IMR-90 (cell line): Measurements from ENCODE around the gene TMPRSS6.

ENCODE experiments used
- CEBPB ChIP-seq: IDR thresholded peaks from 2 replicates; pipeline ENCODE4 v1.6.1; 2012; ENCODE audit warnings: low read depth, low read length, improper control_type of control experiment
- RAD21 ChIP-seq: IDR thresholded peaks from 2 replicates; pipeline ENCODE4 v1.6.1; 2012; ENCODE audit warnings: low read length, improper control_type of control experiment
- RCOR1 ChIP-seq: IDR thresholded peaks from 2 replicates; pipeline ENCODE4 v1.6.1; 2012; ENCODE audit warnings: mild to moderate bottlenecking, low read length, improper control_type of control experiment; ENCODE audit not compliant: insufficient replicate concordance
- SMC3 ChIP-seq: fragments of 150-350 bp; IDR thresholded peaks from 2 replicates; pipeline ENCODE4 v1.6.1; 2016; ENCODE audit warnings: low read depth, mild to moderate bottlenecking, antibody characterized with exemption, low read length, moderate library complexity
- TF ChIP-seq, protein P1 (sequence below): conservative IDR thresholded peaks from 2 replicates; pipeline ENCODE4 v1.5.1; 2012; ENCODE audit warnings: mild to moderate bottlenecking, low read depth, low read length, improper control_type of control experiment

- TF ChIP-seq, protein P1, sequence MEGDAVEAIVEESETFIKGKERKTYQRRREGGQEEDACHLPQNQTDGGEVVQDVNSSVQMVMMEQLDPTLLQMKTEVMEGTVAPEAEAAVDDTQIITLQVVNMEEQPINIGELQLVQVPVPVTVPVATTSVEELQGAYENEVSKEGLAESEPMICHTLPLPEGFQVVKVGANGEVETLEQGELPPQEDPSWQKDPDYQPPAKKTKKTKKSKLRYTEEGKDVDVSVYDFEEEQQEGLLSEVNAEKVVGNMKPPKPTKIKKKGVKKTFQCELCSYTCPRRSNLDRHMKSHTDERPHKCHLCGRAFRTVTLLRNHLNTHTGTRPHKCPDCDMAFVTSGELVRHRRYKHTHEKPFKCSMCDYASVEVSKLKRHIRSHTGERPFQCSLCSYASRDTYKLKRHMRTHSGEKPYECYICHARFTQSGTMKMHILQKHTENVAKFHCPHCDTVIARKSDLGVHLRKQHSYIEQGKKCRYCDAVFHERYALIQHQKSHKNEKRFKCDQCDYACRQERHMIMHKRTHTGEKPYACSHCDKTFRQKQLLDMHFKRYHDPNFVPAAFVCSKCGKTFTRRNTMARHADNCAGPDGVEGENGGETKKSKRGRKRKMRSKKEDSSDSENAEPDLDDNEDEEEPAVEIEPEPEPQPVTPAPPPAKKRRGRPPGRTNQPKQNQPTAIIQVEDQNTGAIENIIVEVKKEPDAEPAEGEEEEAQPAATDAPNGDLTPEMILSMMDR, result no peak
- TF ChIP-seq RCOR1 (no peak), RAD21 (no peak), CEBPB (no peak), SMC3 (no peak)
These were observed 12.5 kb upstream of the TMPRSS6 start for GRCh38 chr22:37121887-37122591.
